ENCODE measurements around the gene ZCWPW1.
"Not testable (repeated sequence)": the region's sequence is repeated elsewhere in the genome, so short reads cannot be mapped to it uniquely, and the experiment has no call there.

The ZCWPW1 gene

GRCh38 chr7:100371561-100372171 is 56.8 kb downstream of the ZCWPW1 start:
- no peak for DNase-seq

GRCh38 chr7:100370746-100371145 is 57.8 kb downstream of the ZCWPW1 start:
- no peak for DNase-seq

DNA sequence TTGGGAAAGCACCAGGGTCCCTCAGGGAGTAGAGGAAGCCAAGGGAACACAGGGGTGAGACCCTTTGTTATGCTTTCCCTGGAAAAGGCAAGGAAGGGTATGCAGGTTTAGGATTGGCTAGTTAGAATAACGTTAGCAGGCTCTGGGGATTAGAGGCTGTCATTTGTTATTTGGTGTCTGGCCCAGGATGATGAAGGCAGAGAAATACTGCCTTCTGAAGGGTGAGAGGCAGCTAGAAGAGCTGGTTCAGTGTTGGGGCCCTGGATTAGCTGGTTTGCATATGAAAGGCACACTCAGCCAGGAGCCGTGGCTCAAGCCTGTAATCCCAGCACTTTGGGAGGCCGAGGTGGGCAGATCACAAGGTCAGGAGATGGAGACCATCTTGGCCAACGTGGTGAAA is 58.2 kb downstream of the ZCWPW1 start:
- DNase-seq: no peak

DNA sequence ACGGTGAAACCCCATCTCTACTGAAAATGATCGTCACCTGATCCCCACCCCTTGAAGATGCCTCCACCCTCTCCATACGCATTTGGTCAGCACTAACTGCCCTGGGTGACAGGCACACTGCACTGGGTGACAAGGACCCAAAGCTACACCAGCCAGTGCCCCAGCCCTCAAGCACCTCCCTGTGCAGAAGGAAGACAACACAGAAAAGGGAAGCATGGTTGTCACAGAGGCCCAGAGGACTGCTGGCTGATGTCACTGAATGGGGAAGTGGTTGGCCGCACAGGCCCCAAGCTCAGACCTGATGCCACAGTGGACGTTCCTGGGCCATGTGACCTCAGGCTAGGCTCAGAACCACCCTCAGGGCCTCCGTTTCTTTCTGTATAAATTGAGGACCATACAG is 59.4 kb downstream of the ZCWPW1 start:
- no peak for DNase-seq

DNA sequence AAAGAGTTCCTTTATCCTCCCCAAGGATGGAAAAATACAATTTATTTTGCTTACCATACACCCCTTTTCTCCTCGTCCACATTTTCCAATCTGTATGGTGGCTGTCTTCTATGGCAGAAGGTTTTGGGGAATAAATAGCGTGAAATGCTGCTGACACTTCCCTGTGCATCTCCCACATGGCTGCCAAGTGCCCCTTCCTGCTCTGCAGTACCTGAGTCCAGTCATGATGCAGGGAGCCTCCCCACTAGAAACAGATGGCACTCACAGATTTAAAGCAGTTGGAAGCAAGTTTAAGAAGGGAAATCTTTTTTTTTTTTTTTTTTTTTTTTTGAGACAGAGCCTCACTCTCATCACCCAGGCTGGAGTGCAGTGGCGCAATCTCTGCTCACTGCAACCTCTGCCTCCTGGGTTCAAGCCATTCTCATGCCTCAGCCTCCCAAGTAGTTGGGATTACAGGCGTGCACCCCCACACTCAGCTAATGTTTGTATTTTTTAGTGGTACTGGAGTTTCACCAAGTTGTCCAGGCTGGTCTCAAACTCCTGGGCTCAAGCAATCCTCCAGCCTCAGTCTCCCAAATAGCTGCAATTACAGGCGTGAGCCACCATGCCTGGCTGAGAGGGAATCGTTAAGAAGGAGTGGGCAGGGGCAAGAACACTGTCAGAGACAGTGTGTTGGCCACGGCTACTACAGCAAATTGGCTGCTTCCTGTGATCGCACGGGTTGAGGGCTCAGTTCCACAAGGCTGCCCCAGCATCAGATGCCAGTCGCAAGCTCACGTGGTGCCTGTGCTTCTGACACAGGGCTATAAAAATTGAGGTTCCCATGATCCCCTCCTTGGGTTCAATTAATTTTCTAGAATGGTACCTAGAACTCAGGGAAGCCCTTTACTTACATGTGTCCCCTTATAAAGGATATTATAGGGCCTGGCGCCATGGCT is 60.6 kb downstream of the ZCWPW1 start:
- no peak for DNase-seq

GRCh38 chr7:100367251-100367620 is 61.3 kb downstream of the ZCWPW1 start:
- DNase-seq: no peak

GRCh38 chr7:100366411-100367250 is 61.9 kb downstream of the ZCWPW1 start:
- DNase-seq: no peak

DNA sequence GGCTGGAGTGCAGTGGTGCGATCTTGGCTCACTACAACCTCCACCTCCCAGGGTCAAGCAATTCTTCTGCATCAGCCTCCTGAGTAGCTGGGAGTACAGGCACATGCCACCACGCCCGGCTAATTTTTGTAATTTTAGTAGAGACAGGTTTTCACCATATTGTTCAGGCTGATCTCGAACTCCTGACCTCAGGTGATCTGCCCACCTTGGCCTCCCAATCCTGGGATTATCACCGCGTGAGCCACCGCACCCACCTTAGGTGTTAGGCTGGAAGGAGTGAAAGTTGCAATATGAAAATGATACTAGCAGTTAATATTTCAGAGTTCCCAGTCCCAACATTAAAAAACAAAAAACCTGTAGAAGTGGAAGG is 62.5 kb downstream of the ZCWPW1 start:
- DNase-seq: not testable (repeated sequence)

- DNase-seq: no peak
Observed at GRCh38 chr7:100364480-100364879, 64.0 kb downstream of the ZCWPW1 start.

DNA sequence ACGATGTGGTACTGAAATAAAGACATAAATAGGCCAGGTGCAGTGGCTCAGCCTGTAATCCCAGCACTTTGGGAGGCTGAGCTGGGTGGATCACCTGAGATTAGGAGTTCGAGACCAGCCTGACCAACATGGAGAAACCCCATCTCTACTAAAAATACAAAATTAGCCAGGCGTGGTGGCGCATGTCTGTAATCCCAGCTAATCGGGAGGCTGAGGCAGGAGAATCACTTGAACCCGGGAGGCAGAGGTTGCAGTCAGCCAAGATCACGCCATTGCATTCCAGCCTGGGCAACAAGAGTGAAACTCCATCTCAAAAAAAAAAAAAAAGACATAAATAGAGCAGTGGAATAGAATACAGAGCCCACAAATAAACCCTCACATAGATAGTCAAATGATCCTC is 64.7 kb downstream of the ZCWPW1 start:
- not testable (repeated sequence) for DNase-seq

GRCh38 chr7:100363098-100363497 is 65.4 kb downstream of the ZCWPW1 start:
- DNase-seq: no peak

- DNase-seq: no peak
Observed at GRCh38 chr7:100360135-100360854, 68.2 kb downstream of the ZCWPW1 start.

DNA sequence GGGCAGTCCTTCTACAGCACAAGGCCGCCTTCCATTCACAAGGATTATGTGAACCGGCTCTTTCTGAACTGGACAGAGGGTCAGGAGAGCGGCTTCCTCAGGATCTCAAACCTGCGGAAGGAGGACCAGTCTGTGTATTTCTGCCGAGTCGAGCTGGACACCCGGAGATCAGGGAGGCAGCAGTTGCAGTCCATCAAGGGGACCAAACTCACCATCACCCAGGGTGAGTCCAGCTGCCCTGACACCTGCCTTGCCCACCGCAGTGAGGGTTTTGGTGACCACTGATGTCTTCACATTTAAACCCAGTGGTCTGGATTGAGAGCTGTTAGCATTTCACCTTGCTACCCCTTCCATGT is 69.7 kb downstream of the ZCWPW1 start:
- no peak for DNase-seq

- no peak for DNase-seq
Observed at GRCh38 chr7:100358027-100358856, 70.3 kb downstream of the ZCWPW1 start, which contains the start of gene PILRB. PILRB (plus strand) TSS chr7:100358117; CDS start chr7:100358303, 186 bp downstream.

GRCh38 chr7:100357131-100357561 is 71.4 kb downstream of the ZCWPW1 start:
- no peak for DNase-seq

DNA sequence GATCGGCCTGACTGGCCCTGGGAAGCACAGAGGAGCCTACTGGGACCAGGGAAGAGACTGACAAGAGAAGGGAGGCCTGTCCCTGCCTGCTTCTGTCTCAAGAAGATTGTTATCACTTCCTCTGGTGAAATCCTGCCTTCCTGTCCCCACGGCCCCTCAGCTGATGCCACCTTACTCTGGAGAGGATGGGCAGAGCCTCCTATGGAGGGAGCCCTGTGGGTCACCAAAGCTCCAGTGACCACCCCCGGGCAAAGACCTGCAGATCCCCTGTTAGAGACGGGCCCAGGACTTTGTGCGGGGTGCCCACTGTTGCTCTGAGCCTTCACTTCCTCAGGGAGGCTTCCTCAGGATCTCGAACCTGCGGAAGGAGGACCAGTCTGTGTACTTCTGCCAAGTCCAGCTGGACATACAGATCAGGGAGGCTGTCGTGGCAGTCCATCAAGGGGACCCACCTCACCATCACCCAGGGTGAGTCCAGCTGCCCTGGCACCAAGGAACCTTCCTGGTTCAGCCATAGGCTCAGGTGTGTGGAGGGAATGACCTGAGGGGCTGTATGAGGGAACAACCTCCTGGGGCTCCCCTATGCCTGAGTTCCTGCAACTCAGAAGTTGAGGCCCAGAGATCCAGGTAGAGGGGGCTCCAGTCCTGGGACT is 72.0 kb downstream of the ZCWPW1 start:
- DNase-seq: no peak

- DNase-seq: no peak
Observed at GRCh38 chr7:100353685-100354330, 74.7 kb downstream of the ZCWPW1 start.

GRCh38 chr7:100352984-100353684 is 75.4 kb downstream of the ZCWPW1 start:
- no peak for DNase-seq

DNA sequence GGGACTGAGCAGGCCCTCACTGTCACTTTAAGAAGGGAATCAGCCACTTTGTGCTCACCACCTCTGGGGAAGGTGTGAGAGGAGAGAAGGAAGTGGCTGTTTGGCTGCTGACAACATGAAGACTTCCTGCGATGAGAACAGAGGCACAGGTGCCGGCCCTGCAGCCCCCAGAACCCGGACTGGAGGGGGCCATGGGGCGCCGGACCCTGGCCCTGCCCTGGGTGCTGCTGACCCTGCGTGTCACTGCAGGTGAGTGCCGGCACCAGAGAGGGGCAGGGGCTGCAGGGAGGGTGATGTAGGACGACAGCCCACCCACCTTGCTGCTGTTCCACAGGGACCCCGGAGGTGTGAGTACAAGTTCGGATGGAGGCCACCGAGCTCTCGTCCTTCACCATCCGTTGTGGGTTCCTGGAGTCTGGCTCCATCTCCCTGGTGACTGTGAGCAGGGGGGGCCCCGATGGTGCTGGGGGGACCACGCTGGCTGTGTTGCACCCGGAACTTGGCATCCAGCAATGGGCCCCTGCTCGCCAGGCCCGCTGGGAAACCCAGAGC is 76.2 kb downstream of the ZCWPW1 start:
- not testable (repeated sequence) for DNase-seq

- DNase-seq: no peak
Observed at GRCh38 chr7:100351657-100352058, 76.8 kb downstream of the ZCWPW1 start.

All from stimulated activated CD4-positive, alpha-beta T cell treated with anti-CD3 and anti-CD28 coated beads, Interleukin-2, amount 100 ng/mL, for 48 hours (primary cell).